ENCODE results near the gene S100A11. TPM values are rescaled to one million over a fixed set of nuclear protein-coding genes. Genes with fewer than 3 reads are reported as not detected.

S100A11 gene
- total and polyA plus RNA-seq, 8 donors: 203 to 868 (median 247) TPM

DNA sequence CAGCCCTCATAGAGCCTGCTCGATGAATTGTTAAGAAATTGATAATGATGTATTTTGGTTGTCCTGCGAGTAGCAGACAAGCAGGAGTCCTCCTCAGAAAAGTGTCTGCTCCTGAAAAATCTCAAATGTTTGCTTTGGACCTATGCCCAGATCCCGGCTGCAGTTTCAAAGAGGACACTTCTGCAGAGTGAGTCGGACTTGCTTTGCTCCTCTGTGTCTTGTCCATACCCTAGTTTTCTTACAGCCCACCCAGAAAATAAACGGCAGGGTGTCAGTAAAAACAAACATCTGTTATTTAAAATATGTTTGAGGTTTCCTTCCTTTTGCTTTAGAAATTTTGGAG, 46.0 kb downstream of the S100A11 start:
- DNase-seq (peak in 2 of 4 donors; percentile 84 to 90), ATAC-seq (no peak)
- Histone ChIP-seq H3K27ac (peak overlapping the region; percentile 98), H3K9me3 (no peaks in the 10 kb centered on the region), H3K36me3 (peaks cover under 1 to 10% of the 10 kb centered on the region in 2 donors), H3K4me3 (peak overlapping the region; percentile 79 to 84), H3K4me1 (peaks cover 41 to 81% of the 10 kb centered on the region in 2 donors), H3K27me3 (peaks cover 0 to 28% of the 10 kb centered on the region in 2 donors)
- intact Hi-C loops (cut with DNase I): loop anchor here in 1 of 2 donors (10.0 kb wide), 1 partner anchor 56 kb away; no protein-coding TSS in a partner anchor
- TF ChIP-seq, protein P1, sequence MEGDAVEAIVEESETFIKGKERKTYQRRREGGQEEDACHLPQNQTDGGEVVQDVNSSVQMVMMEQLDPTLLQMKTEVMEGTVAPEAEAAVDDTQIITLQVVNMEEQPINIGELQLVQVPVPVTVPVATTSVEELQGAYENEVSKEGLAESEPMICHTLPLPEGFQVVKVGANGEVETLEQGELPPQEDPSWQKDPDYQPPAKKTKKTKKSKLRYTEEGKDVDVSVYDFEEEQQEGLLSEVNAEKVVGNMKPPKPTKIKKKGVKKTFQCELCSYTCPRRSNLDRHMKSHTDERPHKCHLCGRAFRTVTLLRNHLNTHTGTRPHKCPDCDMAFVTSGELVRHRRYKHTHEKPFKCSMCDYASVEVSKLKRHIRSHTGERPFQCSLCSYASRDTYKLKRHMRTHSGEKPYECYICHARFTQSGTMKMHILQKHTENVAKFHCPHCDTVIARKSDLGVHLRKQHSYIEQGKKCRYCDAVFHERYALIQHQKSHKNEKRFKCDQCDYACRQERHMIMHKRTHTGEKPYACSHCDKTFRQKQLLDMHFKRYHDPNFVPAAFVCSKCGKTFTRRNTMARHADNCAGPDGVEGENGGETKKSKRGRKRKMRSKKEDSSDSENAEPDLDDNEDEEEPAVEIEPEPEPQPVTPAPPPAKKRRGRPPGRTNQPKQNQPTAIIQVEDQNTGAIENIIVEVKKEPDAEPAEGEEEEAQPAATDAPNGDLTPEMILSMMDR (IDR thresholded peaks at IDR 0.05): no peak

DNA sequence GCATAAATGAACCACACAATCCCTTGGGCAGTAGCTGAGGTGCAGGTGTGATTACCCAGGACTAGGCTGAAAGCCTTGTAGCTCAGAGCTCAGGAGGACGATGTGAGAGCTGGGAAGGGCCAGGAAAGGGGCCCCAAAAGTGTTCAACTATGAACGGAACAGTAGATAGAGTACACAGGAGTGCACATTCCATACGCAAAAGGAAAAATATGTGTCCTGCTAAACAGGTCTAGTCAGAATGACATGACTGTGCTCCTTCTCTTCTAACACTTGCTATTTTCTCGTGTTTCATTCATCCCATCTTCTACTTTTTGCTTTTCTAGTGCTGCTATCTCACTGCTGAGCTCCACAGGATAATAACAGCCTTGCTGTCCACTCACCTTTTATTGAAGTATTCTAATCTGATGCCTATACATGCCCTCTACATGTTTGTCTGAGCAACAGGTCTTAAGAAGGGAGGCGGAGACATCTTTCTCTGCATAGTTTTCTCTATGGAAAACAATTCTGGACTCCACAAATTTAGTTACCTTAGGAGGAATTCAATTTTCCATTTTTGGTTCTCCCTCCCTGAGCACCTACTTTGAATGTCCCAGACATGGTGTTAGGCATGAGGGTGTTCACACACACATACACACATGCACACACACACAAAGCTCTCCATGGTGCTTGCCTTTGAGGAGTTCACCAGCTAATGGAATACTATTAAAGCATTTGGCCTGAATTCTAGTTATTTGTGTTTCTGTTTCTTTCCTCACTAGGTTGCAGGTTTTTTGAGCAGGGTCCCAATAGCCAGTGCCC, 46.5 kb downstream of the S100A11 start:
- Histone ChIP-seq H3K9me3 (no peaks in the 10 kb centered on the region), H3K4me1 (peaks cover 41 to 80% of the 10 kb centered on the region in 2 donors), H3K36me3 (peaks cover 3 to 16% of the 10 kb centered on the region in 2 donors), H3K27ac (peak overlapping the region; percentile 98), H3K27me3 (peaks cover 0 to 26% of the 10 kb centered on the region in 2 donors), H3K4me3 (peak overlapping the region; percentile 79 to 84)
- peak in 1 of 4 donors; percentile 51 for DNase-seq
- intact Hi-C loops (cut with DNase I): loop anchor here in 1 of 2 donors (10.0 kb wide), 1 partner anchor 55 kb away; no protein-coding TSS in a partner anchor
- TF ChIP-seq, protein P1 (IDR thresholded peaks at IDR 0.05): no peak
- ATAC-seq: no peak

DNA sequence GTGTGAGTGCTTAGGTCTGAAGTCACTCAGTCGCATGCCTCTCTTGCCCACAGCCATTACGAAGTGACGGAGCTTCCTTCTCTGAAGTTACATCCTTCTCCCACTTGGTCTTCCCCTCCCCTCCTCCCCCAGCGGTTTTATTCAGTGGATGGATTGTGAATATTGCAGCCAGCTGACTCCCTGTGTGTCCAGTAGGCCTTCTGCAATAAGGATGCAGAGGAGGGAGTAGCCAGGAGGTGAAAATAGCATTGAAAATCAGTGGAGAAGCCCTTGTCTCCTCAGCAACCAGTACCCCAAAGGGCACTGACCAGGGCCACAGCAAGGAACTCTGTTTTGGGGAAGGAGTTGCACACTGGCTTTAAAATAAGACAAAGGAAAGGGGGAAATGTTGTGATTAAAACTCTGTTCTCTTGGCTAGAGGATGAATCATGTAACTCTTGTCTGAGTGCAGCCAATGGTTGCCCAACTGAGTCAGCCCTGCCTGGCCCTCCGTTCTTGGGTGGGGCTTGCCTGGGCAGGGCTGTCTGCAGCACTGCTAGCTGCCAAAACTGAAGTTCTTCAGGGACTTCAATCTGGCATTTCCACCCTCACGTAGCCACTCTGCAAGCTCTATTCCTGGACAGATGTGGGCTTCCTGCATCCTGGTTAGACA, 47.5 kb downstream of the S100A11 start:
- TF ChIP-seq, protein P1 (IDR thresholded peaks at IDR 0.05): no peak

DNA sequence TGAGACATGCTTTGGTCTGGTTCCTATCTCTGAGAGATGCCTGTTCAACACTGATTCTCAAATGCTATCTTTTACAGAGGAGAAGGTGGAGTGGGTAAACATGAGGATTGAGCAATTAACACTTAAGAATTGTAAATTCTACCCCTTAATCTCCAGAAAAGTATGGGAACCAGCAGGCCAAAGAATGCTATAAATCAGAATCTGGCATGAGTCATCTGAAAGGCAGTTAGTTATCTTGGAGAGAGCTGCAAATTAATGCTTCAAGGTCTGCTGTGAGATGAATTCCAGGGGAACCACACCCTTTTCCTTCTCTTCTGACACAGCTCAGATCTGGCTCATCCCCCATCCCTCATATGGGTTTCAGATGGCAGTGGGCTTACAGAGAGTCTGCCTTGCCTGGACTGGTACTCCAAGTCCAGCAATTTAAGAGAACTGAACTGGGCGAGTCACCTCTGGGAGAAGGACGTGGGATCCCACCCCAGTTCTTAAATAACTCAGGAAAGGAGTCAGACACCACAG, 48.3 kb downstream of the S100A11 start:
- no peaks in the 10 kb centered on the region for H3K9me3 ChIP-seq
- peak overlapping the region; percentile 98 for H3K27ac ChIP-seq
- H3K36me3 ChIP-seq: peaks cover 3 to 34% of the 10 kb centered on the region in 2 donors
- intact Hi-C loops (cut with DNase I): no loop called here
- TF ChIP-seq, protein P1 (IDR thresholded peaks at IDR 0.05): no peak
- no peak for DNase-seq
- H3K4me1 ChIP-seq: peaks cover 39 to 73% of the 10 kb centered on the region in 2 donors
- H3K27me3 ChIP-seq: peaks cover 0 to 15% of the 10 kb centered on the region in 2 donors
- ATAC-seq: peak; percentile 21
- H3K4me3 ChIP-seq: peak overlapping the region in 1 of 2 donors; percentile 79

More for the DNA sequence above, 47.5 kb downstream of the S100A11 start:
- H3K4me3 ChIP-seq: peak overlapping the region in 1 of 2 donors; percentile 79
- H3K36me3 ChIP-seq: peaks cover 3 to 25% of the 10 kb centered on the region in 2 donors
- intact Hi-C loops (cut with DNase I): no loop called here
- no peaks in the 10 kb centered on the region for H3K9me3 ChIP-seq
- peaks cover 39 to 77% of the 10 kb centered on the region in 2 donors for H3K4me1 ChIP-seq
- peak in 2 of 4 donors; percentile 87 to 89 for DNase-seq
- peaks cover 0 to 24% of the 10 kb centered on the region in 2 donors for H3K27me3 ChIP-seq
- ATAC-seq: peak; percentile 53
- H3K27ac ChIP-seq: peak overlapping the region; percentile 98

Data from left lung (tissue), 10 donors.